Bone marrow (tissue), 2 donors: Measurements from ENCODE around the gene OR51Q1.

Experiments
- DNase-seq, 2 donors: peaks; one replicate each; lab custom pipeline; 2025; lab: John Stamatoyannopoulos, UW

Gene OR51Q1, protein sequence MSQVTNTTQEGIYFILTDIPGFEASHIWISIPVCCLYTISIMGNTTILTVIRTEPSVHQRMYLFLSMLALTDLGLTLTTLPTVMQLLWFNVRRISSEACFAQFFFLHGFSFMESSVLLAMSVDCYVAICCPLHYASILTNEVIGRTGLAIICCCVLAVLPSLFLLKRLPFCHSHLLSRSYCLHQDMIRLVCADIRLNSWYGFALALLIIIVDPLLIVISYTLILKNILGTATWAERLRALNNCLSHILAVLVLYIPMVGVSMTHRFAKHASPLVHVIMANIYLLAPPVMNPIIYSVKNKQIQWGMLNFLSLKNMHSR

DNA sequence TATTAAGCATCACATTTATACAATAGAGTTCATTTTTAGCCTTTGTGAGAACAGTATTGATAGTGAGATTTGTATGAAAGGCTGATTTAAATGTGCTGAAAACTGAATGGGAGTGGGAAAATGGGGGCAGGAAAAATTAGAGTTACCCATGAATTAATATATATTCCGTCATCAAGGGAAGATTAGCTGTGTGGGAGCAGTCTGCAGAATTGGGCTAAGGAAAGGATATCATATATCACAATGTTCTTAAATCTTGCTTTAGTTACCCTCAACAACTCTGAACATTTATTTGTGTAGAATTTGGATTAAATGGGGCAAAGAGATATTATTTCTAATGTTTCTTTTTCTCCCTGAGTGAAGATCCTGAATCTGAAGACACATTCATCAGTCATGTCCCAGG is at the start of gene OR51Q1:
OR51Q1 (plus strand) TSS at position 301 of the 400 bp plus-strand sequence; CDS start at position 391, 90 bp downstream.
- DNase-seq = no peak

DNA sequence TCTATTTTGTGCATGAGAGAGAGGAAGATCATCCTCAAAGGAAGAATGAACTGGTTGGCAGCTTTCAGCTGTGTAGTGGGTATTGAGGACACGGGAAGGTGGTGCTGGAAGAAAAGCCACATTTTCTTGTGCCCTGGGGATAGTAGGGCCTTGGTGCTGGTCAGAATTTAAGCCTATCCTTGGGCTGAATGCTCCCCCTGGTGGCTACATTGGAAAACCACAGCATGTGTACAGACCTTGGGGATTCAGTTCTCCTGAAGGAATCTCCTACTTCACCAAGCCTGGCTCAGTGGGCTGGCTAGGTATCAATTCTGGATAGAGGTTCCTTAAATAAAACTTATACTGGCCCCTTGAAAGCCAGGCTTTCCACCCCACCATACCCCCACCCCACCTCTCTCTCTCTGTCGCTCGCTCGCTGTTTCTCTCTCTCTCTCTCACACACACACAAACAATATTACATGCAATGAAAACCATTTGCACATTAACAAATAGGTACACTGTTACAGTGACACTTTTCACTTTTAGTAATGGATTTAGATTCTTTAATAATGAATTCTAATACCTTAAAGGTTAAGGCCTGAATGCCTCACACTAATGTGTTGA is 41.1 kb upstream of the OR51Q1 start:
- peak in 1 of 2 donors; percentile 5 for DNase-seq

DNA sequence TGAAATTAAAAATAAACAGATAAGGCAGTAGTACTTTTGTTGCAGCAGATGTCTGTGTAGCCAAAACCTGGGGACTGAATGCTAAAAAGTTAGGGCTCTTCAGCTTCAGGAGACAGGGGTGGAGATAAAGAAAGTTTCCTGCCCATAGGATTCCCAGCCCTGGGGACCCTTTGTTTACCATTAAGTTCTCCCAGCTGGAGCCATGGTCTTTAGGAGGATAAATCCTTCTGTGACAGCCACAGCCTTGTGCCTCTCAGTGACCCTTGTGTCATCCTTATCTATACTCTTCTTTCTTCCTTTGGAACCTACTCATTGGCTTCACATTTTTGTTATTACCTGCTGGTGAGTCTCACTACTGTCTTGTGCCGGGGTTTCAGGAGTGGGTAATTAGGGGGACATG is 38.3 kb upstream of the OR51Q1 start, which contains the start of gene OR51M1:
OR51M1 (plus strand) TSS at position 237 of the 400 bp plus-strand sequence. CDS start 5,587 bp downstream, outside the sequence.
- no peak for DNase-seq

DNA sequence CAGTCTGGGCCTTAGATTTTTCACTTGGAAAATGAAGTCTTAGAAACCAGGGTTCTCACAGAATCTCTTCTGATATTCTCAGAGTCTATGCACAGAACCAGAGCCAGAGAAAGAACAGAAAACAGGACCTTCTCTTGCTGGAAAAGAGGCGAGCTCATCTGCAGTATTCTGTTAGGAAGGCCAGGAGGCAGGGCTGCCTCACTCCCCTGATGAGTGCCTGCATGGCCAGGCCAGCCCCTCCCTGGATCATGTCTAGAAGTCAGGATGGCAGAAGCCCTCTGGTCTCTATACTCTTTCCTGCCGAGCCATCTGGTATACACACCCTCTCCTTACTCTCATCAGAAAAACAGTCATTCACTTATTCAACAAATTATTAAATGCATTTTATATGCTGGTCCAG is 37.6 kb upstream of the OR51Q1 start:
- no peak for DNase-seq

DNA sequence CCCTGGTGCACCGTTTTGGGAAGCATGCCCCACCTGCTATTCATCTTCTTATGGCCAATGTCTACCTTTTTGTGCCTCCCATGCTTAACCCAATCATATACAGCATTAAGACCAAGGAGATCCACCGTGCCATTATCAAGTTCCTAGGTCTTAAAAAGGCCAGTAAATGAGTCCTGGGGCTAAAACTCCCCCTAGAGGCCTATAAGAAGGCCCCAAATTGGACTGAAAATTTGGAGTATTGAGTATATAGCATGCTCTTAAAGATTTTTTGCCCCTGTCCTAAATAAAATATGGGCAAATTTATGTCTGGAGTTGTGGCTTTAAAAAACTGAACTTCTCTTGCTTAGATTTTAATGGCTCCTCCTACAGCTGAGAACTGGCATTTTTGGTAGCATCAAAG is 31.7 kb upstream of the OR51Q1 start:
- no peak for DNase-seq

DNA sequence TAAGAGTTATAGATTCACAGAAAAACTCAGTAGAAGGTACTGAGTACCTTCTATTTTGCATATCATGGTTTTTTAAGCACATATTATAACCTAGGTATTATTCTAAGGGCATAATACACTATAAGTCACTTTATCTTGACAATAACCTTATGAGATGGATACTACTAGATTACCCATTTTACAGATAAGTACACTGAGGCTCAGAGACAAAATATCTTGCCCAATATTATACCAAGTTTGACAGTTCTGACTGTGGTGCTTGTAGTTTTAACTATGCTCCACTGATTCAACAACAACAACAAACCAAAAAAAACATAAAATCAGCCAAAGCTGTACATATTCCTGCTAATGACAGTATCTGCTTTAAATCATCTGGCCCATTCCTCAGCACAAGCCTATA is 27.8 kb upstream of the OR51Q1 start:
- DNase-seq = no peak

DNA sequence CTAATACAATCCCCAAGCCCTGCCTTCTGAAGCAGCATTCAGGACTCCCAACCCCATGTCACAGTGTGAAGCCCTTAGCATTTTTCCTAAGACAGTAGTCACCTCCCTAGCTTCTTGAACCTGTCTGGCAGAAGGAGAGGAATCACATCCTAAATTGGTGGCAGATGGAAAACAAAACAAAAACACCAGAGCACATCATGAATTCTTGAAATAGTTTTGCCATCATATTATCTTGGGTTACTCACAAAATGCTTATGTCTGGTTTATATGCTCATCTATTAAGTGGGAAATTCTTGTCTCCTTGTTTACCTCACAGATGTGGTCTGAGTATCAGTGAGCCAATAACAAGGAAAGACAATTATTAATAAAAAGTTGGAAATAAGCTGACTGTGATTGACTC is 23.0 kb upstream of the OR51Q1 start:
- DNase-seq = no peak

DNA sequence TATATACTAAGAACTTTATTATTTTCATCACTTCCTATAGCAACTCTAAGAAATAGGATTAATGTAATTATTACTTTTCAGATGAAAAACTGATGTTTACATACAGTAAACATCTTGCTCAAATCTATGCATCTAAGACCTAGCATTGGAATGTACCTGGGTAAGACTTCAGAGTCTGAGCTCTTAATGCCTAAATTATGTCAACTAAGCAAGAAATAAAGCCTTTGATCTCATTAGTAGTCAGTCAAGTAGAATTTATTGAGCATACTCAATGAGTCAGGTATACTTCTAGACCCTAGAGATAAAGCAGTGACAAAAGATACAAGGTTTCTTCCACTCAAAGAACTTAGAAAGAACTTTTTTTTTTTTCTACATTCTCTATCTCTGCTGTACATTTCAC is 16.7 kb upstream of the OR51Q1 start:
- DNase-seq = no peak

DNA sequence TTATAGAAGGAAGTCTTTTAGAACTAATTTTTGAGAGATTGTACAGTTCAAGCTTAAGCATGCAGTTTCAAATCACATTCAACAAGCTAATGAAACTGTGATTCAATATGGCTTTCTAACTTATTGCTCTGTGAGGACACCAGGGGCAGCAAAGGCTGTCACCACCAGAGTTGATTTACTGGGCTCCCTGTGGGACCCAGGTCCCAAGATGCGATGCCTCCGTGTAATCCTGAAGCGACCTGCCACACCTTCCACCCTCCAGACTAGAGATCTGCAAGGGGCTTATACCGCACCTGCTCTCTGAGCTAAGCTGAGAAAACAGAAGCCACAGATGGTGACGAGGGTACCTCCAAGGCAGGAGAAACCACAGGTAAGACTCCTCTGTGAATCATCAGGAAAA is 918 bp upstream of the OR51Q1 start:
- no peak for DNase-seq

DNA sequence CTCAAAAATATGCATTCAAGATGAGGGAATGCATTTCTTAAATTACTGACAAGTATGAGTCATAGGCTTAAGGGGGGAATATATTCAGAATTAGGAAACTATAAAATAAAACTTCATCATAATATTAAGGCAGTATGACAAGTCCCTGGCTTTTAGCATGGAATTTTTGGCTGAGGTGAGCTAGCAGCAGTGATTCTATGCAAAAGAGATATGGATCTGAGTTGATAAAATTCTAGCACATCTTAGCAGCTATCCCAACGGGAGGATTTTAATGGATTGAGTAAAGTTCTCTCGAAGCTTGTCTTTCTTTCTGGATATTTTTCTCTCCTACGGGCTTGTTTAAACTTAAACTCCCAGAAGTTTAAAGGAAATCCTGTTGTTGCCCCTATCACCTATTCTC is 1.2 kb downstream of the OR51Q1 start:
- DNase-seq = no peak

DNA sequence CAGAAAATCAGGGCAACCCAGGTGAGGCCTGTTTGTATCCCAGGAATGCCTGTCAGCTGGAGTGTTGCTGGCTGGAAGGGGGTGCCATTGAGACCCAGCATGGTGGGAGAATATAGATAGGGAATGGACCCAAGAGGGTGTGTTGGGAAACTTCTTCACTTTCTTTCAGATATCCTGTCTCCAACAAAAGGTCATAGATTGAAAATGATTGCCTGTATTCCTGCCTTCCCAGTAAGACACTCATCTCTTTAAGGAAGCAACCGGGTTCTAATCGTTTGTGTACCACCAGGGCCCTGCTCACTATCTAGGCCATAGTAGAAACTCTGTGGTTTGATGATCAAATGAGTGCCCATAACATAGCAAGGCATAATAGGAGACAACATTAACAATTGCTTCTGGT is 19.5 kb downstream of the OR51Q1 start, which contains the start of gene OR51I1:
OR51I1 (minus strand) TSS at position 101 of the 400 bp plus-strand sequence; CDS start at position 101, 0 bp downstream.
- DNase-seq = no peak

DNA sequence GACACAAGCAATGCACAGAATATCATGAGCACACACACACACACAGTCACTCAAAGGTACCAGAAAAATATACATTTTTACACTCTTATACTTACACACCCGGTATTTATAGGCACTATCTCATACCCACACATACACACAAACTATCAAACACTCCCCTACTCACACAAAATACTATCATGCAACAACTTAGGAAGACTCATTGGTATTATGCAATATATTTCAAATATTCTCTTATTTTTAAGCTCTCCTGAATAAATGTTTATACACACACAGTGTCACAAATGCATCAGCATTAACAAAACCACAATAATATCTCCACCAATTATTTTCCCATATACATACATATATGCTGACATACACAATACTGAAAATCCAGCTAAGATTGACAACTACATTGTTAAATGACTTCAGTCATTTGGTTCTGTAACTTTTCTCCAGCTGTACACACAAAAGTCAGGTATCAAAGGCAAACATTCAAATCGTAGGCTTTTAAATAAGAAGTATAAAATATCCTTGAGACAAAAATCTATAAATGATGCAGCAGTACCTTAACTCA is 22.0 kb downstream of the OR51Q1 start:
- no peak for DNase-seq

DNA sequence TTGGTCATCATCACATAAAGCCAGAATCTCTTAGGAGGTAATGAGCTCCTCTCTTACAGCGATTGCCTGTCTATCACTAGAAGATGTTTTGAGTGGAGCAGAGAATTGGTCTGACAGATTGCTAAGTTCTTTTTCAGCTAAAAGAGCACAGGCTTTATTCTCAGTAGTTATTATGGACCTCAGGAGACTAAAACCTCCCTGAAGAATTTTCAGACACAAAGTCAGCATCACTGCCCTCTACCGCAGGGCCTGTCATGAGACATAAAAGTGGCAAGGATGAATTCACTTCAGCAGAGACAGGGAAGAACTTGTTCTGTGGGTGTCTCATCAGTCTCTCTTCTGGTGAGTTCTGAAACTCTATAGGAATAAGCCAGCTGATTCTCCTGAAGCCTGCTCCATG is 27.1 kb downstream of the OR51Q1 start, which contains the start of gene OR51I2:
OR51I2 (plus strand) TSS at position 301 of the 400 bp plus-strand sequence. CDS start 4,166 bp downstream, outside the sequence.
- DNase-seq = no peak

DNA sequence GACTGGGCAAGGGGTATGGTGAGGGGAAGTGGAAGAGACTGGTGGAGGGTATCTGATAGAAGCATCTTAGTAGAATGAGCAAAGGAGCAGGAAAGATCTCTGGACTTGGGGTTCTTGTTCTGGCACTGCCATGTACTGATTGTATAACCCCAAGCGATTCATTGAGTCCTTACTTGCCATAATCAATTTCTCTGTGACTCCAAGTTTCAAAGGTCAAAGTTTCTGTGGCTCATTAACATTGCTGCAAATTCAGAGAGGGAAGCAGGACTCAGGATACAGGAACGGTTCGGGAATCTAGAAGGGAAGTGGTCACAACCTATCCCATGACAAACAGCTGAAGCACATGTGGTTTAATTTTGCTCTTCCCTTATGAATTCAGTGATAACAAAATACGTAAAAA is 27.5 kb downstream of the OR51Q1 start:
- no peak for DNase-seq

DNA sequence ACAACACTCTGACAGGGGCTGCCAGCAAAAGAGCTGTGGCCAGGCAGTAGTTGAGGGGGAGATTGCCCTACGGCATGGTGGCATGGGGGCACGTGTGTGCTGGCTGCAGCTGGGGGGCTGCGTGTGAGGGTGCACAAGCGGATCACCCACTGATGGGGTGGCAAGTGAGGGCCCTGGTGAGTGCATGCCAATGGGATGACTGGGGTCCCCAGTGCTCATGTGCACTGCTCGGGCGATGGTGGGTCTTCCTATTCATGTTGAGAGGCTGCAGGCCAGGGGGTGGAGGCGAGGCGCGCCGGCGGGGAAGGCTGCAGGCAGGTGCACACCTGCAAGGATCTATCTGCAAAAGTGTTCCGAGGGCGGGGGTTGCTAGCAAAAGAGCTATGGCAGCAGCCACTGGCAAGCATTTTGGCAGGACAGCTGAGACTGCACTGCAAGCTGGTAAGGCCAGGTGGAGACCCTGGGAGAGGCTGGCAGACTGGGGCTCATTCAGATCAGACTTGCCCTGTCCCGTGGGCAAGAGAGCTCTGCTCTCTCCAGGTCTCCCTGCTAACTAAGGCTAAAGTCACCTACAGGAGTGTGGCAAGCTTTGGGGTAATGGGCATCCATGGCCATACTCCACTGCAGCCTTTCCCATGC is 39.2 kb downstream of the OR51Q1 start:
- no peak for DNase-seq

DNA sequence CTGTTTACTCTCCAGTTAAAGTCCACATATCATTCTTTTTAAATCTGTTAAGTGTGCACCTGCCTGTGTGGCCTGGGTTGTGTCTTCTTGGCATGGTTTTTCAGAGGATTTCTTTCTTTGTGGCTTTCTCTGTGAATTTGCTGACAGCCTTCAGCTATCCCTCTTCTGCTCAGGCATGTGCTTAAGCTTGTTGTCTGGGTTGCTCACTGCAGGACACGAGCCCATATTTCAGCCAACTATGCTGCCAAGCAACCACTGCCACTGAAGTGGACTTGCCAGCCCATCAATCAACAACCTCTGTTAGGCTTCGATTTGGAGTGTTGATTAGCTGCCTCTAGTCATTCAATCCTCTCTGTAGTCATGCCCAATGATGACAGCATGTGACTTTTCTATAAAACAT is 45.6 kb downstream of the OR51Q1 start:
- DNase-seq = no peak
